ENCODE measurements around the gene PSMG2.

The PSMG2 gene

DNA sequence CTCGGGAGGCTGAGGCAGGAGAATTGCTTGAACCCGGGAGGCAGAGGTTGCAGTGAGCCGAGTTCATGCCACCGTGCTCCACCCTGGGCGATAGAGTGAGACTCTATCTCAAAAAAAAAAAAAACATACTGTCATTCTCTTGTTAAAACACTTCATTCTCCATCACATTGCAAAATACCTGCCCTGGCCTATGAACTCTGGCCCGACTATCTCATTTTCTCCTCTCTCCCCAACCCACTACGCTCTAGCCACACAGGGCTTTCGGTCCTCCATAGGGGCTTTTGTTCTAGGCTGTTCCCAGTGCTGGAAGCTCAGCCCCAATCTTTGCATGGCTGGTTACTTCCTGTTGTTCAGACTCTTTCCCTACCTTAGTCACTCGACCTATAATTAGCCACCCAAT lies 10.6 kb upstream of the PSMG2 start:
- TF ChIP-seq, protein P1, sequence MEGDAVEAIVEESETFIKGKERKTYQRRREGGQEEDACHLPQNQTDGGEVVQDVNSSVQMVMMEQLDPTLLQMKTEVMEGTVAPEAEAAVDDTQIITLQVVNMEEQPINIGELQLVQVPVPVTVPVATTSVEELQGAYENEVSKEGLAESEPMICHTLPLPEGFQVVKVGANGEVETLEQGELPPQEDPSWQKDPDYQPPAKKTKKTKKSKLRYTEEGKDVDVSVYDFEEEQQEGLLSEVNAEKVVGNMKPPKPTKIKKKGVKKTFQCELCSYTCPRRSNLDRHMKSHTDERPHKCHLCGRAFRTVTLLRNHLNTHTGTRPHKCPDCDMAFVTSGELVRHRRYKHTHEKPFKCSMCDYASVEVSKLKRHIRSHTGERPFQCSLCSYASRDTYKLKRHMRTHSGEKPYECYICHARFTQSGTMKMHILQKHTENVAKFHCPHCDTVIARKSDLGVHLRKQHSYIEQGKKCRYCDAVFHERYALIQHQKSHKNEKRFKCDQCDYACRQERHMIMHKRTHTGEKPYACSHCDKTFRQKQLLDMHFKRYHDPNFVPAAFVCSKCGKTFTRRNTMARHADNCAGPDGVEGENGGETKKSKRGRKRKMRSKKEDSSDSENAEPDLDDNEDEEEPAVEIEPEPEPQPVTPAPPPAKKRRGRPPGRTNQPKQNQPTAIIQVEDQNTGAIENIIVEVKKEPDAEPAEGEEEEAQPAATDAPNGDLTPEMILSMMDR (IDR thresholded peaks at IDR 0.05; ENCODE audit: borderline replicate concordance, control extremely low read depth, extremely low read depth, insufficient read depth, missing control alignments), result no peak
- in situ Hi-C loops (cut with MboI; ENCODE audit: low sequenced_read_pairs, unreplicated experiment), result no loop called here
- no peak for DNase-seq (ENCODE audit: low spot score)

DNA sequence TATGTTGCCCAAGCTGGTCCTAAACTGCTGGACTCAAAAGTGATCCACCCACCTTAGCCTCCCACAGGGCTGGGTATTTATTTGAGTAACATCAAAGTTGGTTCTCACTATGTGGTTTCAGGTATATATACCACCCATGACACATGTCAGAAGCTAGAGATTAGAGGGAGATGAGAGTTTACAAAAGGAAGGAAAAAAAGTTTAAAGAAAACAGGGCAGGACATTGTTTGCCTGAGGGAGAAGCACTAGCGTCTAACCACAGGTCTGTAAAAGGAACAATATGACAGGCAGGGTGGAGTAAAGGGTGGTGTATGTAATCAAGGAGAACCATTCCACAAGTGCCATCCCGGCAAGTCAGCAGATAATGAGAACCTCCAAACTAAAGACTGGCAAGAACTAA lies 8.8 kb upstream of the PSMG2 start:
- no peak for DNase-seq (ENCODE audit: low spot score)
- TF ChIP-seq, protein P1 (IDR thresholded peaks at IDR 0.05; ENCODE audit: borderline replicate concordance, control extremely low read depth, extremely low read depth, insufficient read depth, missing control alignments), result no peak
- in situ Hi-C loops (cut with MboI; ENCODE audit: low sequenced_read_pairs, unreplicated experiment), result no loop called here

DNA sequence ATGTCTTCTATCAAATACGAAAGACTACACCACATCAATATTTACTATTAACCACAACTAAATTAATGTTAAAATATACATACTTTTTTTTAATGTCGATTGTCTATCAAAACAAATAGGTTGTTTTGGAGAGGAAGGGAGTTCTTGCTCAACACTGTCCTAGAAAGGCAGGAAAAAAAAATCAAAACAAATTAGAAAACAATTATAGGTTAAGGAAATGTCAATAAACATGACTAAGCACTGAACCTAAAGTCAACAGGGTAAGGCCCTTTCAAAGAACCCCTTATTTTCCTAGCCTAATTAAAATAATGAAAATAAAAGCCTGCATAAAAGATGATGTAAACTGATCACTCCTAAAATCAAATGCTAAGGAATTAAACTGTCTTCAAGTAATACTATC lies 3.1 kb upstream of the PSMG2 start:
- DNase-seq (ENCODE audit: low spot score), result no peak
- TF ChIP-seq, protein P1 (IDR thresholded peaks at IDR 0.05; ENCODE audit: borderline replicate concordance, control extremely low read depth, extremely low read depth, insufficient read depth, missing control alignments), result no peak
- in situ Hi-C loops (cut with MboI; ENCODE audit: low sequenced_read_pairs, unreplicated experiment), result no loop called here

DNA sequence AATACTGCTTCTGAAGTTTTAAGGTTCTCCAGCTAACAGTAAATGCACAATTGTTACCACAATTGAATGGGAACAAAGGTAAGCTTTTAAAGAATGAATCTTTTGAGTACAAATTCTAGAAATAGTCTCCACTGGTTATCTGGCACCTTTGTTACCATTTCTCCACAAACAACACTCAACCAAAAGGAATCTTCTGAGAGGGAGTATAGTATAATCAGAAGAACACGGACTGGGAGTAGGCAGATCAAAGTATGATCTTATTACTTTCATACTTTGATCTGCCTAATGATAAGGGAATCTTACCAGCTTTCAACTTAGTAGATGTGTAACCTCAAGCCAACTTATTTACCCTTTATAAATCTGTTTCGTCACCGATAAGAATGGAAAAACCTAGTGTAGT lies 1.7 kb upstream of the PSMG2 start:
- TF ChIP-seq, protein P1 (IDR thresholded peaks at IDR 0.05; ENCODE audit: borderline replicate concordance, control extremely low read depth, extremely low read depth, insufficient read depth, missing control alignments), result no peak
- in situ Hi-C loops (cut with MboI; ENCODE audit: low sequenced_read_pairs, unreplicated experiment), result no loop called here

DNA sequence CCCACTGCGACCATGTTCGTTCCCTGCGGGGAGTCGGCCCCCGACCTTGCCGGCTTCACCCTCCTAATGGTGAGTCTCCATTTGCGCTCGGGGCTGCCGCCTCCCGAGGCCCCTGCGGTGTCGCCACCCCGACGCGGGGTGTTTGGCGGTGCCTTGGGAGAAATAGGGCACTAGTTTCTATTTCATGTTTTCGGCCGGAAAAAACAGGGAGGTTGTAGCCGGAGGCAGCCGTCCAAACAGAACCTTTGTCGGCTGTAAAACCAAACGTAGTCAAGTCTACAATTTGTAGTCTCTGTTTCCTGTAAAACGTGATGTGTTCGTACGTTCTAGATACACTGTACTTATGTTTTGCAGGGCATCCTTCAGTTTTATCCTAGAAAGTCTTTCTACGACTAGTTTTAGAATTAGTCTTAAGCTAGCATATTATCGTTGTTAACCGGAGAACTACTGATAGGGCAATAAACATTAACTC lies 290 bp downstream of the PSMG2 start:
- in situ Hi-C loops (cut with MboI; ENCODE audit: low sequenced_read_pairs, unreplicated experiment), result no loop called here
- DNase-seq (ENCODE audit: low spot score), result no peak
- TF ChIP-seq, protein P1 (IDR thresholded peaks at IDR 0.05; ENCODE audit: borderline replicate concordance, control extremely low read depth, extremely low read depth, insufficient read depth, missing control alignments), result no peak

More for the DNA sequence above, 1.7 kb upstream of the PSMG2 start:
- no peak for DNase-seq (ENCODE audit: low spot score)

DNA sequence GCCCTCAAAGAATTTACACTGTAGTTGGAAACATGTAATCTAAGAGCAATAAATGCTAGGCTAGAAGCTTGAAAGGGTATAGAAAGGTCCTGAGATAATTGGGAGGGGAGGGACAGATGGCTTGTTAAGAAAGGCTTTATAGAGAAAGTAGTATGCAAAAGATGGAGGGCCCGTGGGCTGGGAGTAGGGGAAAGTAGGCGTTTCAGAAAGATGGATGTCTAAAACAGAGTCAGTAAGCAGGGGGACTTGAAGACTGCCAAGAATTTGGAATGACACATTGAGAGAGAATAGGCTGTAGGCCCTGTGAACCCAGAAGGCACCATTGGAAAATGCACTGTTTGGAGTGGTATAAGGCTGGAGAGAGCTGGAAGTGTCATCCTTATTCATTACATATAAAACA lies 822 bp downstream of the PSMG2 start:
- no peak for DNase-seq (ENCODE audit: low spot score)
- TF ChIP-seq, protein P1 (IDR thresholded peaks at IDR 0.05; ENCODE audit: borderline replicate concordance, control extremely low read depth, extremely low read depth, insufficient read depth, missing control alignments), result no peak
- in situ Hi-C loops (cut with MboI; ENCODE audit: low sequenced_read_pairs, unreplicated experiment), result no loop called here

DNA sequence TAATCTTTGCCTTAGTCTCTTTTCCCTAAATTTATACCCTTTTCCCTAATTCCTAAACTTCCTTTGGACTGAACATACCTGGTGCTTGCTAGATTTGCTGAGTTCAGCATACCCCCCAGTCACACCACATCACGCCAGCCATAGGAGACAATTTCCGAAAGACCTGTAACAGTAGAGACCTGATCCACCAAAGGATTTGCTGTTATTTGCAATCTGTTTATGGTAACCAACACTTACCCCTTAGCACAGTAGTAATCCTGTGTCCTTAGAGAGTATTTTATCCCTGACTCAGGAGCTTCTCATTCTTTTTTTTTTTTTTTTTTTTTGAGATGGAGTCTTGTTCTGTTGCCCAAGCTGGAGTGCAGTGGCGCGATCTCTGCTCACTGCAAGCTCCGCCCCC lies 8.6 kb downstream of the PSMG2 start:
- in situ Hi-C loops (cut with MboI; ENCODE audit: low sequenced_read_pairs, unreplicated experiment), result no loop called here
- DNase-seq (ENCODE audit: low spot score), result no peak
- TF ChIP-seq, protein P1 (IDR thresholded peaks at IDR 0.05; ENCODE audit: borderline replicate concordance, control extremely low read depth, extremely low read depth, insufficient read depth, missing control alignments), result no peak
